HG02571 (cell line): ENCODE data around the gene MX1.

Experiments
- ATAC-seq: cut with Tn5 transposase; IDR thresholded peaks from one replicate; pipeline ENCODE4 v1.9.1; 2021; ENCODE audit warnings: mild to moderate bottlenecking, moderate library complexity; ENCODE audit not compliant: unreplicated experiment

The MX1 gene

GRCh38 chr21:41488080-41488479, 62.0 kb downstream of the MX1 start:
- ATAC-seq, result no peak

GRCh38 chr21:41489329-41489728, 63.3 kb downstream of the MX1 start:
- ATAC-seq, result no peak

GRCh38 chr21:41490330-41490729, 64.3 kb downstream of the MX1 start:
- no peak for ATAC-seq

GRCh38 chr21:41491412-41491811, 65.4 kb downstream of the MX1 start:
- no peak for ATAC-seq

GRCh38 chr21:41494242-41494641, 68.2 kb downstream of the MX1 start:
- no peak for ATAC-seq

- no peak for ATAC-seq
Observed at GRCh38 chr21:41497008-41497407, 71.0 kb downstream of the MX1 start.

- ATAC-seq, result no peak
Observed at GRCh38 chr21:41497788-41498187, 71.7 kb downstream of the MX1 start.

GRCh38 chr21:41499920-41500319, 73.9 kb downstream of the MX1 start:
- no peak for ATAC-seq

- no peak for ATAC-seq
Observed at GRCh38 chr21:41500363-41500762, 74.3 kb downstream of the MX1 start.

- no peak for ATAC-seq
Observed at GRCh38 chr21:41500931-41501381, 74.9 kb downstream of the MX1 start.

- ATAC-seq, result no peak
Observed at GRCh38 chr21:41501919-41502318, 75.9 kb downstream of the MX1 start.

GRCh38 chr21:41503331-41503730, 77.3 kb downstream of the MX1 start:
- no peak for ATAC-seq

GRCh38 chr21:41504030-41504429, 78.0 kb downstream of the MX1 start:
- no peak for ATAC-seq

GRCh38 chr21:41506005-41506594, 80.1 kb downstream of the MX1 start:
- no peak for ATAC-seq

- ATAC-seq, result no peak
Observed at GRCh38 chr21:41506611-41507520, 80.8 kb downstream of the MX1 start.

- ATAC-seq, result no peak
Observed at GRCh38 chr21:41507521-41508414, 81.7 kb downstream of the MX1 start, which contains the start of gene TMPRSS2. Gene TMPRSS2 (minus strand): TSS chr21:41508158. CDS start chr21:41498133, 10,025 bp downstream.

- ATAC-seq, result no peak
Observed at GRCh38 chr21:41508415-41509144, 82.5 kb downstream of the MX1 start.
